IPS-15b (cell line): ENCODE data around the gene NSD2.
"Not testable (repeated sequence)": the region's sequence is repeated elsewhere in the genome, so short reads cannot be mapped to it uniquely, and the experiment has no call there.

ENCODE experiments used
- H3K27me3 ChIP-seq: one replicate; pipeline ENCODE4 v1.6.1; 2013; ENCODE audit warnings: low read length; ENCODE audit not compliant: control insufficient read depth, insufficient read depth
- H3K36me3 ChIP-seq: one replicate; pipeline ENCODE4 v1.6.1; 2013; ENCODE audit warnings: low read length; ENCODE audit not compliant: control insufficient read depth, insufficient read depth
- H3K4me1 ChIP-seq: one replicate; pipeline ENCODE4 v1.6.1; 2013; ENCODE audit warnings: mild to moderate bottlenecking, low read length; ENCODE audit not compliant: control insufficient read depth, insufficient read depth
- H3K4me3 ChIP-seq: one replicate; pipeline ENCODE4 v1.5.1; 2013; ENCODE audit warnings: low read depth, low read length
- H3K9ac ChIP-seq: one replicate; pipeline ENCODE4 v1.6.1; 2013; ENCODE audit warnings: low read depth, mild to moderate bottlenecking, low read length
- H3K9me3 ChIP-seq: one replicate; pipeline ENCODE4 v1.6.1; 2013; ENCODE audit warnings: mild to moderate bottlenecking, low read length; ENCODE audit not compliant: control insufficient read depth, insufficient read depth

Gene NSD2

DNA sequence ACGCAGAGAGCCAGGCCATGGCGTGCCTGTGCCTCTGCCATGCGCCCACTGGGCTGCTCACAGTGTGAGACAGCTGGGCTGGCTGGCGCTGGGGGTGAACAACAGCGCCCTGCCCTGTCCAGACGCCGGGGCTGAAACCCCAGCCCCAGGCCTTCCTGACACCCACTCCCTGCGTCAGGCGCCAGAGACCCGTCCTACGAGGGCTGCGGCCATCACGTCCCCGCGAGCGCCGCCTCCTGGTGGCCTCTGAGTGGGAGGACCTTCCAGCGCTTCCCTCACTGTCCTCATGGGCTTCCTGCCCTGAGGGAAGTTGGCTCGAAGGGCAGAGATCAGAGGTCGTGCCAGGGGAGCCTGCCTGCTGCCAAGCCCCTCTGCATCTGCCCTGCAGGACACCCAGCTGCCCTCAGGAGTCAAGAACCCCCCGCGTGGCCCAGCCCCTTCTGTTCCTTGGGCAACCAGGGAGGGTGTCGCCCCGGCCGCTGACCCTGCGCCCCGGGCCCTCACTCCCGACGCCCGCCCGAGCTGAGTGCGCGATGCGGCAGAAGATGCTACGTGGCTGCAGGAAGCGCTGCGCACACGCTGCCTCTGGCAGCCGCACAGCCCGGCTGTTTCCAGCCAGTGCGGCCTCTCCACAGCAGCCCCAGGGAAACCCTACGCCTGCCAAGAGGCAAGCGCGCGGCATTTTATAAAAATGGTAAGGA, 121.4 kb downstream of the NSD2 start:
- no peaks in the 10 kb centered on the region for H3K9me3 ChIP-seq
- peaks cover 22% of the 10 kb centered on the region for H3K36me3 ChIP-seq
- H3K4me1 ChIP-seq, result no peaks in the 10 kb centered on the region
- H3K4me3 ChIP-seq, result no peak overlapping the region
- H3K9ac ChIP-seq, result peak overlapping the region; percentile 12
- H3K27me3 ChIP-seq, result no peaks in the 10 kb centered on the region

DNA sequence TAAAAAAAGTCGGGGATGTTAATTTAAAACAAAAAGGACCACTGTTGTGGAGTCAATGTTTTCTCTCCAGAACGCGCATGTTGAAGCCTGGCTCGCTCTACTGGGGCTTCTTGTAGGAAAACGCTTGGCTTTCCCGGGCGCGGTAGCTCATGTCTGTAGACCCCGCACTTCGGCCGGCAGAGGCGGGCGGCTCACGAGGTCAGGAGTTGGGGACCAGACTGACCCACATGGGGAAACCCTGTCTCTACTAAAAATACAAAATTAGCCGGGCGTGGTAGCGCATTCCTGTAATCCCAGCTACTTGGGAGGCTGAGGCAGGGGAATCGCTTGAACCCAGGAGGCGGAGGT, 122.0 kb downstream of the NSD2 start:
- peaks cover 17% of the 10 kb centered on the region for H3K36me3 ChIP-seq
- no peaks in the 10 kb centered on the region for H3K27me3 ChIP-seq
- H3K4me3 ChIP-seq, result no peak overlapping the region
- H3K9ac ChIP-seq, result no peak overlapping the region
- no peaks in the 10 kb centered on the region for H3K4me1 ChIP-seq
- no peaks in the 10 kb centered on the region for H3K9me3 ChIP-seq

DNA sequence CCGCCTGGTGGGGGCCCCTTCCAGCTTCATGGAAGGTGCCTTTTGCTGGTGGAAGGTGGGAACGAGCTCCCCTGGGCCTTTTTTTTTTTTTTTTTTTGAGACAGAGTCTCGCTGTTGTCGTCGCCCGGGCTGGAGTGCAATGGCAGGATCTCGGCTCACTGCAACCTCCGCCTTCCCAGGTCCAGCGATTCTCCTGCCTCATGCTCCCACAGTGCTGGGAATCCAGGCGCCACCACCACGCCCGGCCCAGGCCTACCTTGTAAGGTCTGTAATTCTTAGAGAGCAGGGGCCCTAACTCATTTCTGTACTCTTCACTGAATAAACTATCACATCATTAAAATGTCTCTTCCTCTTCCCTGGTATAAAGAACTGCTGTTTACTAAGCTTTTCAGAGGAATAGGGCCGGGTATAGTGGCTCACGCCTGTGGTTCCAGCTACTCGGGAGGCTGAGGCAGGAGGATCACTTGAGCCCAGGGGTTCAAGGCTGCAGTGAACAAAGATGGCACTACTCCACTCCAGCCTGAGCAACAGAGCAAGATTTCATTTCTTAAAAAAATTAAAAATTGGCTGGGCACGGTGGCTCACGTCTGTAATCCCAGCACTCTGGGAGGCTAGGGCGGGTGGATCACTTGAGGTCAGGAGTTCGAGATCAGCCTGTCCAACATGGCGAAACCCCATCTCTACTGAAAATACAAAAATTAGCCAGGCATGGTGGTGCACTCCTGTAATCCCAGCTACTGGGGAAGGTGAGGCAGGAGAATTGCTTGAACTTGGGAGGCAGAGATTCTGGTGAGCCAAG, 122.7 kb downstream of the NSD2 start:
- peaks cover 13% of the 10 kb centered on the region for H3K36me3 ChIP-seq
- H3K9me3 ChIP-seq, H3K27me3 ChIP-seq, H3K9ac ChIP-seq, H3K4me1 ChIP-seq, H3K4me3 ChIP-seq: not testable (repeated sequence)

DNA sequence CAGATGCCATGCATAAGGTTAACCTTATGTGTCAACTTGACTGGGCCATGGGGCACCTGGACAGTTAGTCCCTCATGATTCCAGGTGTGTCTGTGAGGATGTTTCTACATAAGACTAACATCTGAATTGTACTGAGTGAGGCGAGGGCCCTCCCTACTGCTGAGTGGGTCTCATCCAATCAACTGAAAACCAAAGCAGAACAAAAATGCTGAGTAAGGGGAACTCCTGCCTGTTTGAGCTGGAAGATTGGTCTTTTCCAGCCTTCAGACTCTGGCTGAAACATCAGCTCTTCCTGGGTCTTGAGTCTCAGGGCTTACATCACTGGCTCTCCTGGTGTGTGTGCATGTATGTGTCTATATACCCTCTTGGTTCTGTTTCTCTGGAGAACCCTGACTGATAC, 123.7 kb downstream of the NSD2 start:
- no peak overlapping the region for H3K4me3 ChIP-seq
- H3K9me3 ChIP-seq, result no peaks in the 10 kb centered on the region
- H3K9ac ChIP-seq, result no peak overlapping the region
- no peaks in the 10 kb centered on the region for H3K4me1 ChIP-seq
- H3K36me3 ChIP-seq, result peaks cover 5% of the 10 kb centered on the region
- no peaks in the 10 kb centered on the region for H3K27me3 ChIP-seq

DNA sequence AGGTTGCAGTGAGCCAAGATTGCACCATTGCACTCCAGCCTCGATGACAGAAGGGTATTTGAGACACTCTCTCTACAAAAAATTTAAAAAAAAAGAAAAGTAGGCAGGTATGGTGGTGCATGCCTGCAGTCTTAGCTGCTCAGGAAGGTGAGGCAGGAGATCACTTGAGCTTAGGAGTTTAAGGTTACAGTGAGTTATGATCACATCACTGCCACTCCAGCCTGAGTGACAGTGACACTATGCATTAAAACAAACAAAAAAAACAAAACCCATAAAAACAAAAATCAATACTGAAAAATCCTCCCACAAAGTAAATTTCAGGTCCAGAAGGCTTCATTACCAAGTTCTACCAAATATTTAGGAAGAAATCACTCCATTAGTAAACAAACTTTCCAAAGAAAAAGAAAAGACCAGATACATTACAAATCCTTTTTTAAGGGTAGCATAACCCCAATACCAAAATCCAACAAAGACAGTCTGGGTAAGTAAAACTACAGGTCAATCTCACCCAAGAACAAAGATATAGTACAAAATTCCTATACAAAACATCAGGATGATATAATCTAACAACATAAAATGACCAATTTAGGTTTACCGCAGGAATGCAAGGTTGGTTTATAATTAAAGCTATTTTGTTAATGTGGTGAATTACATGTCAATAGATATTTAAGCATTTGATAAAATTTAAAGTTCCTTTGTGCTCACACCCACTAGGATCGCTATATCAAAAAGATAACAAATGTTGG, 125.8 kb downstream of the NSD2 start:
- H3K36me3 ChIP-seq, result no peaks in the 10 kb centered on the region
- H3K9ac ChIP-seq, result no peak overlapping the region
- H3K4me3 ChIP-seq, result no peak overlapping the region
- no peaks in the 10 kb centered on the region for H3K27me3 ChIP-seq
- H3K4me1 ChIP-seq, result no peaks in the 10 kb centered on the region
- H3K9me3 ChIP-seq, result no peaks in the 10 kb centered on the region

DNA sequence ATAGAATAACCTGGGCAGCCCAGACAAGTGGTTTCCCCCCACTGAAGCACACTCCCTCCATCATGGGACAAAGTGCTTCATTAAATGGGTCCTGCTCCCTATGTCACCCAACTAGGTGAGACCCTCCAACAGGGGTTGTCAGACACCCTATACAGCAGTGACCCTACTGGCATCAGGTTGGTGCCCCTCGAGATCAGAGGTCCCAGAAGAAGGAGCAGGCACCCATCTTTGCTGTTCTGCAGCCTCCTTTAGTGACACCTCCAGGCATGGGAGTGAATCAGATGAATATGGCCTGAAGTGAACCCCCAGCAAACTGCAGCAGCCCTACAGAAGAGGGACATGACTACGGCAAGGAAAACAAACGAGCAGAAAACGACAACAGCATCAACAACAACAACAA, 126.5 kb downstream of the NSD2 start:
- no peaks in the 10 kb centered on the region for H3K36me3 ChIP-seq
- no peaks in the 10 kb centered on the region for H3K9me3 ChIP-seq
- H3K4me3 ChIP-seq, result no peak overlapping the region
- H3K9ac ChIP-seq, result no peak overlapping the region
- H3K27me3 ChIP-seq, result no peaks in the 10 kb centered on the region
- no peaks in the 10 kb centered on the region for H3K4me1 ChIP-seq

DNA sequence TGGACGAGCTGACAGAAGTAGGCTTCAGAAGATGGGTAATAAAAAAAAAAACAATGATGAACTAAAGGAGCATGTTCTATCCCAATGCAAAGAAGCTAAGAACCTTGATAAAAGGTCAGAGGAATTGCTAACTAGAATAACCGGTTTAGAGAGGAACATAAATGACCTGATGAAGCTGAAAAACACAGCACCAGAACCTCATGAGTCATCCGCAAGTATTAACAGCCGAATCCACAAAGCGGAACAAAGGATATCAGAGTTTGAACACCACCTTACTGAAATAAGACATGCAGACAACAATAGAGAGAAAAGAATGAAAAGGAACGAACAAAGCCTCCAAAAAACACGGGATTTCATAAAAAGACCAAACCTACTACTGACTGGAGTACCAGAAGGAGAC, 127.1 kb downstream of the NSD2 start:
- H3K4me3 ChIP-seq, result no peak overlapping the region
- H3K27me3 ChIP-seq, result no peaks in the 10 kb centered on the region
- H3K4me1 ChIP-seq, result no peaks in the 10 kb centered on the region
- no peak overlapping the region for H3K9ac ChIP-seq
- H3K9me3 ChIP-seq, result no peaks in the 10 kb centered on the region
- no peaks in the 10 kb centered on the region for H3K36me3 ChIP-seq

DNA sequence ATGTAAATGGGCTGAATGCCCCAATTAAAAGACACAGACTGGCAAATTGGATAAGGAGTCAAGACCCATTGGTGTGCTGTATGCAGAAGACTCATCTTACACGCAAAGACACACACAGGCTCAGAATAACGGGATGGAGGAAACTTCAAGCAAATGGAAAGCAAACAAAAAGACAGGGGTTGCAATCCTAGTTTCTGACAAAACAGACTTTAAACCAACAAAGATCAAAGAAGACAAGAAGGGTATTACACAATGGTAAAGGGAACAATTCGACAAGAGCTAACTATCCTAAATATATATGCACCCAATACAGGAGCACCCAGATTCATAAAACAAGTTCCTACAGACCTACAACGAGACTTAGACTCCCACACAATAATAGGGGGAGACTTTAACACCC, 128.1 kb downstream of the NSD2 start:
- H3K4me3 ChIP-seq, H3K9ac ChIP-seq, H3K4me1 ChIP-seq, H3K27me3 ChIP-seq, H3K36me3 ChIP-seq, H3K9me3 ChIP-seq: not testable (repeated sequence)

DNA sequence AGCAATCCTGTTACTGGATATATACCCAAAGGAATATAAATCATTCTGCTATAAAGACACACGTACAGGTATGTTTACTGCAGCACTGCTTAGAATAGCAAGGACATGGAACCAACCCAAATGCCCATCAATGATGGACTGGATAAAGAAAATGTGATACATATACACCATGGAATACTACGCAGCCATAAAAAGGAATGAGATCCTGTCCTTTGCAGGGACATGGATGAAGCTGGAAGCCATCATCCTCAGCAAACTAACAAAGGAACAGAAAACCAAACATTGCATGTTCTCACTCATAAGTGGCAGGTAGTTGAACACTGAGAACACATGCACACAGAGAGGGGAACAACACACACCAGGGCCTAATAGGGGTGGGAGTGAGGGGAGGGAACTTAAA, 132.2 kb downstream of the NSD2 start:
- not testable (repeated sequence) for H3K4me1 ChIP-seq, H3K9ac ChIP-seq, H3K4me3 ChIP-seq, H3K9me3 ChIP-seq, H3K36me3 ChIP-seq, H3K27me3 ChIP-seq

DNA sequence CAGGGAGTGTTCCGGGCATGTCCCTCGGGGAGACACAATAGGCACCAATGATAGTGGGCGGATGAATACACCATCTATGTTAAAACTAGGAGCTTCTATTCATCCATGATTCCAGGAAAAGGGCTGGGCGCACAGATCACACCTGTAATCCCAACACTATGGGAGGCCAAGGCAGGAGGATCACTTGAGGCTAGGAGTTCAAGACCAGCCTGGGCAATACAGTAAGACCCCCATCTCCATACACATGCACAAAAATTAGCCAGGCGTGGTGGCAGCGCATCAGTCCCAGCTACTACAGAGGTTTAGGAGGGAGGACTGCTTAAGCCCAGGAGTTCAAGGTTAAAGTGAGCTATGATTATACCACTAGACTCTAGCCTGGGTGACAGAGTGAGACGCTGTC, 135.2 kb downstream of the NSD2 start:
- Histone ChIP-seq H3K9me3 (no peaks in the 10 kb centered on the region), H3K9ac (no peak overlapping the region), H3K27me3 (no peaks in the 10 kb centered on the region), H3K36me3 (no peaks in the 10 kb centered on the region), H3K4me3 (no peak overlapping the region), H3K4me1 (no peaks in the 10 kb centered on the region)

DNA sequence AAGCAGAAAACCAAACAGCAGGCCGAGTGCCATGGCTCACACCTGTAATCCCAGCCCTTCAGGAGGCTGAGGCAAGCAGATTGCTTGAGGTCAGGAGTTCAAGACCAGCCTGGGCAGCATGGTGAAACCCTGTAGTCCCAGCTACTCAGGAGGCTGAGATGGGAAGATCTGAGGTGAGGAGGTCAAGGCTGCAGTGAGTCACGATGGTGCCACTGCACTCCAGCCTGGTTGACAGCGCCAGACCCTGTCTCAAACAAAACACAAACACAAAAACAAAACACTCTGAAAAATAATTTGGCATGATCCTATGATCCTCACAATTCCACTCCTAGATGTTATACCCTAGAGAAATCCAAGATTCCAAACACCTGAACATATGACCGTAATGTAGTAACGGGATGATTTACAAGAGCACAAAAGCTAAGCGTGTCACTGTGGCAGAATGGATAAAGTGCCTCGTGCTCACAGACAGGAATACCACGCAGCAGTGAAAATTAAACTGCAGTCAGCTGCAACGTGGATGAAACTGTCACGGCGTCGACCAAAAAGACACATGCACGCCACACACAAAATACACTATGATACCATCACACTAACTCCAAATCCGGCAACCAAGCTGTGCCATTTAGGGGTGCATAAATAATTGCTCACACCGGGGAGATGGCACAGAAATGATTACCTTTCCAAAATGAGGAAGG, 135.9 kb downstream of the NSD2 start:
- H3K9me3 ChIP-seq, result no peaks in the 10 kb centered on the region
- H3K27me3 ChIP-seq, result no peaks in the 10 kb centered on the region
- no peak overlapping the region for H3K9ac ChIP-seq
- H3K4me3 ChIP-seq, result peak overlapping the region; percentile 65
- no peaks in the 10 kb centered on the region for H3K36me3 ChIP-seq
- no peaks in the 10 kb centered on the region for H3K4me1 ChIP-seq
